ENCODE data around the gene ZBTB25. TPM values are rescaled to one million over a fixed set of nuclear protein-coding genes. Genes with fewer than 3 reads are reported as not detected.

The ZBTB25 gene
- total RNA-seq, 1 experiment from 2014 or later, result 2.6 TPM

Other genes starting within 250 kb of the ZBTB25 start
- 0.10 TPM in 1 of 2 replicates, not detected in the other for gene ESR2, start 209.5 kb downstream of the ZBTB25 start, total RNA-seq (2014; rRNA removed; shearing (Covaris generic))
- gene MTHFD1, start 115.5 kb downstream of the ZBTB25 start, total RNA-seq (2014; rRNA removed; shearing (Covaris generic)), result 38.0 and 57.8 TPM in 2 replicates
- 0.81 and 1.5 TPM in 2 replicates for gene AKAP5, start 38.3 kb downstream of the ZBTB25 start, total RNA-seq (2014; rRNA removed; shearing (Covaris generic))
- 32.6 and 34.7 TPM in 2 replicates for gene ZBTB1, start 932 bp upstream of the ZBTB25 start, total RNA-seq (2014; rRNA removed; shearing (Covaris generic))
- gene HSPA2, start 36.9 kb upstream of the ZBTB25 start, total RNA-seq (2014; rRNA removed; shearing (Covaris generic)), result 3.7 and 3.8 TPM in 2 replicates
- 0.64 TPM in 1 of 2 replicates, not detected in the other for gene PPP1R36, start 46.1 kb upstream of the ZBTB25 start, total RNA-seq (2014; rRNA removed; shearing (Covaris generic))
- 4.6 and 8.9 TPM in 2 replicates for gene PLEKHG3, start 200.6 kb upstream of the ZBTB25 start, total RNA-seq (2014; rRNA removed; shearing (Covaris generic))